Measurements from ENCODE around the gene REXO4.

Gene REXO4

GRCh38 chr9:133437753-133438531 lies 20.1 kb upstream of the REXO4 start:
- CTCF ChIA-PET, result interaction anchor here (0.6 to 1.2 kb wide), 15 partner anchors 9 to 370 kb away, joined by 3 to 6 read pairs (median 3); no protein-coding TSS in a partner anchor
- Histone ChIP-seq H3K36me3 (ENCODE audit: control insufficient read depth in 2 of 2, insufficient read depth in 1 of 2, low read length in 2 of 2) (no peaks in the 10 kb centered on the region), H3K9me3 (ENCODE audit: control insufficient read depth, insufficient read depth, low read depth, low read length) (no peaks in the 10 kb centered on the region), H3K27ac (ENCODE audit: extremely low read depth, low read depth, low read length) (no peak overlapping the region), H3K4me3 (ENCODE audit: low read depth, low read length) (no peak overlapping the region), H3K4me1 (ENCODE audit: control insufficient read depth, insufficient read depth, low read length) (no peaks in the 10 kb centered on the region)
- POLR2A ChIA-PET, result no interaction called here
- TF ChIP-seq ZNF426 (tag by site-specific recombination; IDR thresholded peaks at IDR 0.05), result no peak
- no peak for TF ChIP-seq AEBP2 (tag by site-specific recombination; IDR thresholded peaks at IDR 0.05; ENCODE audit: borderline replicate concordance)
- peak; percentile 66 for TF ChIP-seq CTCF (tag by site-specific recombination; IDR thresholded peaks at IDR 0.05)
- TF ChIP-seq ZNF654 (tag by site-specific recombination; IDR thresholded peaks at IDR 0.05; ENCODE audit: low read depth), result peak; percentile 12; the same call in 1 of the 2 replicates

GRCh38 chr9:133436681-133437080 lies 18.9 kb upstream of the REXO4 start:
- no peaks in the 10 kb centered on the region for H3K36me3 ChIP-seq (ENCODE audit: control insufficient read depth in 2 of 2, insufficient read depth in 1 of 2, low read length in 2 of 2)
- H3K4me3 ChIP-seq (ENCODE audit: low read depth, low read length), result no peak overlapping the region
- no peak overlapping the region for H3K27ac ChIP-seq (ENCODE audit: extremely low read depth, low read depth, low read length)
- CTCF ChIA-PET, result interaction anchor here (0.7 kb wide), 1 partner anchor 48 kb away, joined by 3 read pairs; no protein-coding TSS in a partner anchor
- POLR2A ChIA-PET, result no interaction called here
- H3K9me3 ChIP-seq (ENCODE audit: control insufficient read depth, insufficient read depth, low read depth, low read length), result no peaks in the 10 kb centered on the region
- H3K4me1 ChIP-seq (ENCODE audit: control insufficient read depth, insufficient read depth, low read length), result no peaks in the 10 kb centered on the region
- TF ChIP-seq KLF1 (tag by site-specific recombination; IDR thresholded peaks at IDR 0.05) (no peak), ZNF792 (tag by site-specific recombination; IDR thresholded peaks at IDR 0.05) (no peak), ZNF518A (tag by site-specific recombination; conservative IDR thresholded peaks at IDR 0.05; ENCODE audit: low read depth) (no peak), ZNF670 (tag by site-specific recombination; IDR thresholded peaks at IDR 0.05; ENCODE audit: low read depth) (no peak), ZNF654 (tag by site-specific recombination; IDR thresholded peaks at IDR 0.05; ENCODE audit: low read depth) (no peak), ZNF18 (tag by site-specific recombination; IDR thresholded peaks at IDR 0.05) (no peak), ZNF426 (tag by site-specific recombination; IDR thresholded peaks at IDR 0.05) (no peak), ZNF24 (tag by site-specific recombination; IDR thresholded peaks at IDR 0.05) (no peak), ZFP3 (tag by site-specific recombination; IDR thresholded peaks at IDR 0.05; ENCODE audit: low read depth) (no peak), PBX3 (CRISPR knock-in tag; IDR thresholded peaks at IDR 0.05) (no peak), SALL2 (tag by site-specific recombination; IDR thresholded peaks at IDR 0.05; ENCODE audit: borderline replicate concordance) (no peak)

Data from HEK293 (cell line).